HL-60/S4 treated with phorbol 12-myristate 13-acetate at 8.2 ng/mL for 4 days and 3 days (cell line): ENCODE data around the gene SMARCB1.

Source experiments
- in situ Hi-C: fragments of 300-500 bp; cut with MboI; formaldehyde crosslinking; loops from 2 replicates; pipeline ENCODE4 v1.15.0; 2022; ENCODE audit warnings: low sequenced_read_pairs

The SMARCB1 gene

GRCh38 chr22:23760056-23760455 lies 26.7 kb upstream of the SMARCB1 start:
- in situ Hi-C loops, result no loop called here

DNA sequence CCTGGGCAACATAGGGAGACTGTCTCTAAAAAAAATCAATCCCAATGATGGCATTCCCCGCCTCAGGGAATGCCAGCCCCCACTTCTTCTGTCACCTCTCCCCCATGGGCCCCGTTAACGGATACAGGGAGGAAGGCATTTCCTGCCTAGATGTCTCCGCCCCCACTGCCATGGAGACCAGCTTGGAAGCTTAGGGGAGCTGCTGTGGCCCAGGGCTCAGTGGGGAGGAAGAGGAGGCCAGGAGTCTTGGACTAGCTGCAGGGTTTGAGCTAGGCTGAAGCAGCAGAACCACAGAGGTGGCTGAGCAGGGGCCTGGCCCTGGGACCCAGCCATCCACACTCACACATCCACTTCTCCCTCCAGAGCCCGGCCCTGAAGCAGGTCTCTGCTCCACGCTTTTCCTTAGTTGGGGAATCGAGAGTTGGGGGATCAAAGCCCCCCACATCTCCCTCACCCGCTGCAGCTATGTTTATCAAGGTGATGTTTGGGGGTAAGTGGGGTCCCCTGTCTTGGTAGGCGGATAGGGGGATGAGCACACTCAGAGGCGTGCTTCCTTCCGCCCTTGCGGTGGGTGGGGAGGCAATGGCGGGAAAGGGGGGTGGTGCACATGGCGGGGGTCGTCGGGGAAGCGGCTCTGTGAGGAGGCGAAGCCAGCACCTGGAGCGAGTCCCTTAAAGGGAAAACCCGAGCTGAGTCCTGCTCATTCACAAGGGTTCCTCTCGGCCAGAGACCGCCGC lies 23.8 kb upstream of the SMARCB1 start, which contains the start of gene C22orf15:
C22orf15 (plus strand) TSS at position 149 of the 737 bp plus-strand sequence; CDS start at position 466, 317 bp downstream.
- in situ Hi-C loops, result no loop called here

GRCh38 chr22:23763579-23763945 lies 23.2 kb upstream of the SMARCB1 start:
- in situ Hi-C loops, result no loop called here

GRCh38 chr22:23763954-23764353 lies 22.8 kb upstream of the SMARCB1 start:
- in situ Hi-C loops, result no loop called here

GRCh38 chr22:23764899-23765881 lies 21.6 kb upstream of the SMARCB1 start:
- in situ Hi-C loops, result no loop called here

GRCh38 chr22:23767303-23767672 lies 19.5 kb upstream of the SMARCB1 start:
- in situ Hi-C loops, result no loop called here

DNA sequence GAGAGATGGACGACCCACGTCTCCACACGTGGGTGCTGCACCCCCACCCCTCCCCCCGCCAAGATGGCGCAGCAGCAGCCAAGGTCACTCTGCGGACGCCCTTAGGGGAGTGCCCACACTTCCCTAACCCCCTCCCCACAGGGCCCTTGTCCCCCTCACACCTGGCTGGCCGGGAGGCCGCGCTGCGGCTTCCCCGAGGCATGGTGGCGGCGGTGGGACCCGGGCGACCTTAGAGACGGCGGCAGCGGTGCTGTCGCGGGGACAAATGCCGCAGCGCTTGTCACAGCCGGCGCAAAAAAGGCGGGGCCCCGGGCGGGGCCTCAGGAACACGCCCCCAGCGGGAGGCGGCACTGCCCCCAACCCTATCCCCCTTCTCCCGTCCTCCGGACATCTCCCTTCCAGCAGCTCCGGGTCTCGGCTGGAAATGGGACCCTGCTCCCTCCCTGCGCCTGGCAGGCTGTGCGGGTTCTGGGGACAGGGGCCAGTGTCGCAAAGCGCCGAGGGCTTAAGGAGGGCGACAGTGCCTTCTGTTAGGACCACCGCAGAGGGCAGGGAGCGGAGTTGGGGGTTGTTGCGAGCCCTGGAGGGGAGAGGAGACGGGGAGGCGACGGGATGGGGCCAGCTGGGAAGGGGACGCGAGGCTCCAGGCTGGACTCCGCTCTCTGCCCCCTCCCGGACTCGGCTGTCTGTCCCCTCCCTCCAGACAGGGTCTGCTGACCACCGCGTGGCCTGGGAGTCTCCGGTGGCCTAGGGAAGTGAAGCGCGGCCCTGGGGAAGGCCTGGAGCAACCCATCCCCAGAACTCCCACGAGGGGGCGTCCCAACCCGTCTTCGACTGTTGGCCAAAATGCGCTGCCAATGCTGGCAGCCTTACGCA lies 18.9 kb upstream of the SMARCB1 start, which contains the start of gene CHCHD10:
CHCHD10 (minus strand) TSS at position 300 of the 876 bp plus-strand sequence; CDS start at position 202, 98 bp downstream.
- in situ Hi-C loops, result no loop called here

DNA sequence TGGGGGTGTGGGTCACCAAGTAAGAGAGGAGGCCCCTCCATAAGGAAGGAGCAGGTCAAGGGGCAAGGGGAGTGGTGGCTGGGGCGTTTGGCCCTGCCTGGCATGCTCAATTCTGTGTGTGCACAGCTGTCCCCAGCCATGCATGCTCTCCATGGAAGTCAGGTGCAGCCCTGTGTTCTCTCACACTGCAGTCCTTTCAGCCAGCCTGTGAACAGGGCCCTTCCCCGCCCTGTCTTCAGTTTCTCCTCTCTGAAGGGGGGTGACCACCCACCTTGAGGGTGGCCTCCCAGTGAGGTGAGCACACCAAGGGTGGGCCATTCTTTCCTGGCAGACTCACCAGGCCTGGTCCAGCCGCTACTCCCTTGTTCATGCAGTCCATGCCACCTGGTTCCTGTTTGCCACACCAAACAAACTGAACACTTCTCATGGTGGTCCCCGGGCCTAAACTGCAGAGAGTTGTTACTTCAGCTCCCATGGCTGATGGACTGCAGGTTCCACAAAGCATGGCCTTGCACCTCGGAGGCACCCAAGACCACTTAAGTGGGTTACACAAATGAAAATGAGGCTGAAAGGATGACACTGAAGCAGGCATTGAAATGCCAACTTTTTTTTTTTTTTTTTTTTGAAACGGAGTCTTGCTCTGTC lies 17.3 kb upstream of the SMARCB1 start:
- in situ Hi-C loops, result no loop called here

- in situ Hi-C loops, result no loop called here
Observed at GRCh38 chr22:23772315-23772648, 14.5 kb upstream of the SMARCB1 start.

- in situ Hi-C loops, result no loop called here
Observed at GRCh38 chr22:23772649-23773473, 13.9 kb upstream of the SMARCB1 start, which contains the start of gene MMP11. MMP11 (plus strand) TSS chr22:23772849; CDS start chr22:23772871, 22 bp downstream.

GRCh38 chr22:23773483-23774113 lies 13.2 kb upstream of the SMARCB1 start:
- in situ Hi-C loops, result no loop called here

GRCh38 chr22:23774114-23774921 lies 12.4 kb upstream of the SMARCB1 start:
- in situ Hi-C loops, result no loop called here

DNA sequence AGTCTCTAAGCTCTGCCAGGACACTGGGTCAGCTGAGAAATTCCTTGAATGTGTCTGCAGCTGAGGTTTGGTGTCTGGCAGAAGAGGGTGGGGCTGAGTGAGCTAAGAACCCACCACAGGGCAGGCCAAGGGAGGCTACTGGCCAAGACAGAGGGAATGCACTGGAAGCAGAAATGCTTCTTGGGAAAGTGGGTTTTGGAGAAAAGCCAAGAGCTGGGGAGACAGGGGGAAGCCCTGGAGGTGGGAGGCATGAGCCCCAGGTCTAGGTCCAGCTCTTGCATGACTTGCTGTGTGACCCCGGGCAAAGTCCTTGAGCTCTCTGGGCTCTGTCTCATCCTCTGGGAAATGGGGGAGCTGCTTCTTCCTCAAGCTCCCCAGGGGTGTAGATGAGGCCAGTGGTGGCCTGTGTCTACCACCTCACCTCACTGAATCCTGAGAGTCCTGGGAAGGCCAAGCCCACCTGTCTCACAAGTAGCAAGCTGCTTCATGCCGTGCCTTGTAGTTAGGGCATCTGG lies 11.8 kb upstream of the SMARCB1 start:
- in situ Hi-C loops, result no loop called here

- in situ Hi-C loops, result no loop called here
Observed at GRCh38 chr22:23775779-23776375, 10.9 kb upstream of the SMARCB1 start.

DNA sequence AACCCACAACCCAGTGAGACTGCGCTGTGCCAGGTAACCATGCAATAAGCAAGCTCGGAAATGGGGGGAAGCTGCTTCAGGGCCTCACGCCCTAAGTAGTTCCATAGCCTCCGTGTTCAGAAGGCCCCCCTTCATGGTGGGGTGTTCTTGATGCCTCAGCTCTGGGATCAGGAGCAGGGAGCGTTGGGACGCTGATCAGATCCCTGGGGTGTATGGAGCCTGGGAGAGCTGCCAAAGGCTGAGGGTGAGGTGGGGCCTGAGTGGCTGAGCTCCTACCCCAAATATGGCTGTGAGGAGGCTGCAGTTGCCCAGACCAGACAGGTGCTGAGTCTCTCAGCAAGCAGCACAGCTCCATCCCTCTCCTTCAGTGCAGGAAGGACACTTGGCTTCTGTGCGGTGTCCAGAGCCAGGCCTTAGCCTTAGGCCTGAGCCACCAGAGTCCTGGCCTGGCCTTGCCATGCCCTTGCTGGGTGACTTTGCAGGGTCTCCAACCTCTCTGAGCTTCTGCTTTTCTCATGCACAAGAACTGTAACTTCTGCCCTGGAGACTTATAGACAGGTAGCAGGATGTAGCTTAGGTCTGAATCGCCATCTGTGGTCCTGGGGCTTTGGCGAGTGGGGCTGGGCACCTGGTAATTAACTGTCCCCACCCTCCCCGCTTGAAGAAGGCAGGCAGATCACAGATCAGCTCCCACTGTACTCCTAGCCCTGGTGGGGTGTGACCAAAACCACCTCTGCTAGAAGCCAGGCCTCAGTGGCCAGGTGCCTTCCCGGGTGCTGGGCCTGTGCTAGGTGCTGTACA lies 8.8 kb upstream of the SMARCB1 start:
- in situ Hi-C loops, result no loop called here

GRCh38 chr22:23778577-23778900 lies 8.2 kb upstream of the SMARCB1 start:
- in situ Hi-C loops, result no loop called here

GRCh38 chr22:23779083-23779482 lies 7.7 kb upstream of the SMARCB1 start:
- in situ Hi-C loops, result no loop called here
